8988T (cell line): Measurements from ENCODE around the gene CD99.

Source experiments
- DNase-seq: peaks from one replicate; pipeline ENCODE4 v3.0.0; 2011

The CD99 gene

GRCh38 chrX:2676794-2677675 is 14.1 kb upstream of the CD99 start:
- no peak for DNase-seq

DNA sequence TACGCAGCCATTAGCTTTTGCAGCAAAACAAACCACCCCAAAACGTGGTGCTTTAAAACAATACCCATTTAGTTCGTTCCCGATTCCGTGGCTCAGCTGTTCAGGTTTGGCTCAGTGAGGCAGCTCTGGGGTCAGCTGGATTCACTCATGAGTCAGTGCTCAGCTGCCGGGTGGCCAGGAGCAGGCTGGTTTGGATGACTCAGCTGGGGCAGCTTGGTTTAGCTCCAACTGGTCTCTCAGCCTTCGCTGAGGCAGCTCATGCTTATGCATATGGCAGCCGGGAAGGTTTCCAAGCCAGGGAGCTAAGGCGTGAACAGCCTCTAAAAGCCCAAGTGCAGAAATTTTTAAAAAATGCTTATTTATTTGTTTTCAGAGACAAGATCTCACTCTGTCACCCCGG is 13.3 kb upstream of the CD99 start:
- DNase-seq: peak; percentile 73

DNA sequence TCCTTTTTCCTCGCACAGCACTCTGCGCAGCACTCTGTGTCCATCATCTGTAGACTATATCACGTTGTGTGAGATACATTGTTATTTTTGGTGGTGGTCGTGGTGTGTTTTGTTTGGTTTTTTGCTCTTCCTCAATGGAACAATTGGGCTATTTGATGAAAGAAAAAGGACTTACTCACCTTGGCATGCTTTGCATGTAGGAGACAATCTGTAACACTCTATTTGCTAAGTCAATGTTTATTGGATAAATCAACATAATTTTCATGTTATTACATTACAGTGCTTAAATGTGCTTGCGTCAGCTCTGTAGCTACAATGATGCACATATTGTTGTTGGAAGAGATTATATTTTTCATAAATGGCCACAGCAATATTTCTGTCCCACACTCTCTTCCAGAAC is 12.5 kb upstream of the CD99 start:
- no peak for DNase-seq

DNA sequence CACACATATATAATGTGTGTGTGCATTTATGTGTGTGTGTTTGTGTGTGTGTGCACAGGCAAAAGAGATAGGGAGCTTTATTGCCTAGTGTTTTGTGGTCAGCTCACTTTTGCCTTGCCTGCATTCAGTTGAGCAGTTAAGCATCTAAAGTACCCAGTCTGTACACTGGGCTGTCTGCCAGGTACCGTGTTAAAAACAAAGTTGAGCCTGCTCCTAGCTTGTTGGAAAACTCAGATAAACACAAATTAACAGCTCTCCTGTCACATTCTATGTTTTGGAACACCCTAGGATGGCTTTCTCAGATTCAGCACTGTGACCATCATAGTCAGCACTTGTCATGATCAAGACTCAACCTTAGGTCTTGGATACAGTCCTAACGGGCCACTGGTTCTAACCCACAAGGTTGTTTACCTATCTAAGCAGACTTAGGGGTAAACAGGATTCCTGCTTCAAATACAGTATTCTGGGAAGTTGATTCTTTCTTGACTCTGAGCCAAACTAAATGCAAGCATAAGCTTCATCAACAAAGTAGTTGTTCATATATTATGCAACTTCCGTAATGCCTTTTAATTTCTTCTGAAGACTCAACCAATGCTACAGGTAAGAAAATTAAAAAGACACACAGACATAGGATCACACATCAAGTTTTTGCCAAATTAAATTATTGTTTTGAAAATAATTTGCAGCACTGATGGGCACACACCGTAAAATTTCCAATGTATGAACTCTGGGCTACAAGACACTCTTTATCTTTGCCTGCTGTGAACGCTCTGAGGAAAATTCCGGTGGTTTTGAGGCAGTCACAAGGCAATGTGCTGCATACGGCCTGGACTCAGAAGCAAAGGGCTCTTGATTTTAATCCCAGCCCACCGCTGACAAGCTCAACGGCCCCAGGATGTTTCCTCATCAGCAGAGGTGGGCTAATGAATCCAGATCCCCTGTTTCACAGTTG is 11.3 kb upstream of the CD99 start:
- no peak for DNase-seq

GRCh38 chrX:2680486-2681348 is 10.4 kb upstream of the CD99 start:
- DNase-seq: no peak

DNA sequence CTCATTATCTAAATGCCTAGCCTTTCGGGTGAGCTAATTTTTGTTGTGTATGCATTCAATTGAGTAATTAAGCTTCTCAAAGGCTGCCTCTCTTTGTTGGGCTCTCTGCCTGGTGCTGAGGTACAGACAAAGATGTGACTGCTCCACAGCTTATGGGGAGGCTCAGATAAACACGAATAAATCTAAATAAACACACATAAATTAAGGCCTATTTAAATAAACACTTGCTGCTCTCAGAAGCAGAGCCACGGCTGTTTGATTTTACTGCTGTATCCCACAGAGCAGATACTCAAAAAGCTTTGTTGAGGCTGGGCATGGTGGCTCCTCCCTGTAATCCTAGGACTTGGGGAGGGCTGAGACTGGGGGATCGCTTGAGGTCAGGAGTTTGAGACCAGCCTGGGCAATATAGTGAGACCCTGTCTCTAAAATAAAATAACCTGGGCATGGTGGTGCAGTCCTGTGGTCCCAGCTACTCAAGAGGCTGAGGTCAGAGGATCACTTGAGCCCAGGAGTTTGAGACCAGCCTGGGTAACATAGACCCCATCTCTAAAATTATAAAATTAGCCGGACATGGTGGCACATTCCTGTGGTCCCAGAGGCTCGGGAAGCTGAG is 8.4 kb upstream of the CD99 start:
- DNase-seq: no peak

DNA sequence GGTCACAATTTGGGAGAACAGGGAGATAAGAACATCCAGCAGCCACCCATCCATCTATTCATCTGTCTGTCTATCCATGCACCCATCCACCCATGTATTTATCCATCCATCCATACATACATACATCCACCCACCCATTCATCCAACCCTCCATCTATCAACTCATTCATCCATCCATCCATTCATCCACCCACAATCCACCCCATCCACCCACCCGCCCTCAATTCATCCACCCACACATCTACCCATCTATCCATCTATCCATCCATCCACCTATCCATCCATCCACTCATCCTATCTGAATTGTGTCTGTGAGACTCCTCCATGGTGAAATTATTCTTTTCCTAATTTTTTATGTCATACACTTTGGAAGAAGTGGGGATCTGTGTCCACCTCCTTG is 6.8 kb upstream of the CD99 start:
- DNase-seq: no peak

GRCh38 chrX:2685886-2686285 is 5.2 kb upstream of the CD99 start:
- DNase-seq: no peak

DNA sequence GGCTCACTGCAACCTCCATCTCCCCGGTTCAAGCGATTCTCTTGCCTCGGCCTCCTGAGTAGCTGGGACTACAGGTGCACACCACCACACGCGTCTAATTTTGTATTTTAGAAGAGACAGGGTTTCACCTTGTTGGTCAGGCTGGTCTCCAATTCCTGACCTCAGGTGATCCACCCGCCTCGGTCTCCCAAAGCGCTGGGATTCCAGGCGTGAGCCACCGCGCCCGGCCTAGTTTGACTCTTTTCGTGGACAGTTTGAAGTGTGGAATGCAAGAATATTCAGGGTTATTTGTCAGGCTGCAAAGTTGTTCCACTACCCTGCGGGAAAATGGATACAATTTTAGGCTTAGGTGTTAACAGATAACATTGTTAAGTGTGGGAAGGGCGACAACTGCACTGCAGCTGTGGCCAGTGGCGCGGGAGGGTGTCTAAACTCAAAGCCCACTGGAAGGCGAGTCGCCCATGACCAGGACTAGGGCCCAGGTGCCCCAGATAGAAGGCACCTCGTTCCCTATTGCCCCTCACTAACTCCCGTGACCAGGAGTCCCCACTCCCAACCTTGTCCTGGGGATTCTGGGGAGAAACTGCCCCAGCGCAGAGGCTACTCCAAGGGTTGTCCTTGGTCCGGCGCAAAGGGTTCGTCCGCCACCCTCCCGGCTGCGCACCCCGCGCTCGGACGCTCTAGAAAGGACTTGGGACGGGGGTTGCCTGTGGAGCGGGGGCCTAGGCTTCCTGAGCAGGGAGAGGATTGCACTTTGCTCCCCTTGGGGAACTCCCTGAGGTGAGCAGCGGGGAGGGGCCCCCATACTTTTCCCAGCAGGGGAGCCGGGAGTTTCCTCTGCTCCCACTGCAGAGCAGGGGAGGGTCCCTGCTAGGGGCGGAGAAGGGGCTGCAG is 1.1 kb upstream of the CD99 start:
- DNase-seq: no peak

GRCh38 chrX:2691543-2692220 is 587 bp downstream of the CD99 start:
- no peak for DNase-seq

DNA sequence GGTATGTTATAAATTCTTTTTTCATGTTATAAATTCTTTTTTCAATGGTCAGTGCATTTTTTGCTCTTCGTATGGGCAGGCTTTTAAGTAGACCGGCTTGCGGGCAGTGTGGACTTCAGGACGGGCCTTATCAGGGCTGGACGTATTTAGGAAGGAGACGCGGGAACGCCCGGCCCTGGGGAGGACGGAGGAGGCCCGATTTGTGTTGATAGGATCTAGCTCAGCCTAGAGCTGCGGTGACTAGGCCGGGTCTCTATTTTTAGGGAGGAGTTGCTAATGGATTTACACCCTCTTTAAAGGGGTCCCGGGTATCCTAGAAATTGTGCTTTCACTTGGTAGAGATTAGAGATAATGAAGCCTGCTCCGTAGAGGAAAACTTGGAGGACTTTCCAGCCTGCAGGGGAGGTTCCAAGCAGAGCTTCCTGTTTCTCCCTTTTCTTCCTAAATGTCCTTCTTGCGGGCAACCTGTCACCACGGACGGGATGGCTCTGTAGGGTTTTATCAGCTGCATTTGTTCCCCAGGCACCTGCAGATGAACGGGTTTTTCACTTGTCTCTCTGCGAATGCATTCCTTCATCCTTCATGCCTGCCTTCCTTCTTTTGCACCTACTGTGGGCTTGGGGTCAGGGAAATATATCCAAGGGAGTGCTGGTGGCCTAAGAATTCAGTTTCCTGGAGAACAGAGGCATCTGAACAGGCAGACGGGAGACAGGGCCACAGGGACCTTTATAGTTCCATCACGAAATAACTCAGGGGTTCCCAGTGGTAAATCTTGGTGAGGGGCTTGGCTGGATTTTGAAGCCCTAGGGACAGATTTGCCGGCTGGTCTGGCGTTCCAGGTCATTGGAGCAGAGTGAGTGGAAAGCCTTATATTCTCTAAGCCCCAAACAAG is 1.4 kb downstream of the CD99 start:
- no peak for DNase-seq

DNA sequence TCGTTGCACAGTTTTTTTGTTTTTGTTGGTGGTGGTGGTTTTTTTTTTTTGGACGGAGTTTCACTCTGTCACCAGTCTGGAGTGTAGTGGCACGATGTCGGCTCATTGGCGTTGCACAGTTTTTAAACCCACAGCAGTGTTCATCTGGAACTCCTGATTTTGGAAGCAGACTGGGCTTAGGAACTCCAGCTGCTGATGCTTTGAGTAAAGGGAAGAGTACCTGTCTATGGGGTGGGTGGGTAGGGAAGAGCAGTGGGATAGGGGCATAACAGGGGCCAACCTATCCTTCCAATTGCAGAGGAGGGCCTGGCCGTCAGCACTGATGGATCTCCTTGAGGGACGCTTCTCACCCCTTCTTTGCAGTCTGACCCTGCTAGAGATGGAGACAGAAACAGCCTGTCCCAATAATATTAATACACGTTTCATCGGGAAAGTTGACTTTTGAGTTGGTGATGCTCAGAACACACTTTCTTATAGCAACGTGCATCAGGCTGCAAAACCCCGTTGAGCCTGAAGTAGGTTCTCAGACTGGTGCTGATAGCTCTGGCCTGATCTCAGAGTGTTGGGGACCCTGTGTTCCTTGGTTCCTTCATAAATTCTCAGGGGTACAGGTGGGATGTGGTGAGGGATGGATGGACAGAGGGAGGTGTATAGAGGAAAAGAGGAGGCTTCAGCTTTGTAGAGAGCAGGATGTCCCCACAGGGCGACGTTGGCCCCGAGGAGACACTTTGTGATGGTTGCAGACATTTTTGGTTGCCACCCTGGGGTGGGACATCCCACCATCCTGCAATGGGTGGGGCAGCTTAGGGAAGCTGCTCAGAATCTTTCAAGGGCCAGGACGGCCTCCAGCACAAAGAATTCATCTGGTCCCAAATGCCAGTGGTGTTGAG is 2.3 kb downstream of the CD99 start:
- no peak for DNase-seq

- DNase-seq: no peak
Observed at GRCh38 chrX:2694914-2695267, 3.8 kb downstream of the CD99 start.

DNA sequence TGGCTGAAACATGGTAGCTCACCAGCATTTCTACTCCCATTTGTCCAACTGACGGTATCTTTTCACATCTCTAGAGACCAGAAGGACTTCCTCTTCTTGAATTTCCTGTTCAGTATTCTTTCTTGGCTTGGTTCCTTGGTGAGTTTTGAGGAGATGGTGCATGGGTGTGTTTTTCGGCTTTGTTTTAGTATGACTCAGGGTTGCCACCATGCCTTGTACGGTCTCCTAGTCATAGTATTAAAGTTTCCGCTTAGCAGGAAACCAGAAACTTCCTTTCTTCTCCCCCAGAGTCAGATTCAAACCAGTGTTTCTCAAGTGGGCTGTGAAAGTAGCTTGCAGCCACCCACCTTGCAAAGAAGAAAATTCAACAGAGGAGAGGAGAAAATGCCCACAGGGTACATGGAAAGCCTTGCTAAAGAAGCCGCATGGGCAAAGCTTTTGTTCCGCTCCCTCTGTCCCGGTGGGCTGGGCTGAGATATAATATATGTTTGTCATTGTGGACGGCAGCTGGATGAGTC is 5.7 kb downstream of the CD99 start:
- DNase-seq: peak; percentile 46

DNA sequence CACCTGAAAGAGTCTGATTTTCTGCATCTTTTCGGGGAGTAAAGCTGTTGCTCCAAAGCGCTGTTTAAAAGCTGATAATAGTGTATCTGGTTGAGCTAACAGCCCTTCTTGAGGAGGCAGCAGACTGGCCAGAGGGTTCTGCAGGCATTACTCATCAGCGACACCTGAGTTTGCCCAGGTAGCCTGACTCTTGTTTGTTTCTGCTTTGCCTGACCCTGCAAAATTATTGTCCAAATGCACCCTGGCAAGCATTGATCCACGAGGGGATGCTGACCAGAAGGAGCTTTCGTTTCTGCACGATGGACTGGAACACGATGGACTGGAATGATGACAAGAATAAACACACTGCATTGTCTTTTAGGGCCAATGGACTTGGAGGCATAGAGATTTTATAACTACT is 6.2 kb downstream of the CD99 start:
- DNase-seq: no peak

DNA sequence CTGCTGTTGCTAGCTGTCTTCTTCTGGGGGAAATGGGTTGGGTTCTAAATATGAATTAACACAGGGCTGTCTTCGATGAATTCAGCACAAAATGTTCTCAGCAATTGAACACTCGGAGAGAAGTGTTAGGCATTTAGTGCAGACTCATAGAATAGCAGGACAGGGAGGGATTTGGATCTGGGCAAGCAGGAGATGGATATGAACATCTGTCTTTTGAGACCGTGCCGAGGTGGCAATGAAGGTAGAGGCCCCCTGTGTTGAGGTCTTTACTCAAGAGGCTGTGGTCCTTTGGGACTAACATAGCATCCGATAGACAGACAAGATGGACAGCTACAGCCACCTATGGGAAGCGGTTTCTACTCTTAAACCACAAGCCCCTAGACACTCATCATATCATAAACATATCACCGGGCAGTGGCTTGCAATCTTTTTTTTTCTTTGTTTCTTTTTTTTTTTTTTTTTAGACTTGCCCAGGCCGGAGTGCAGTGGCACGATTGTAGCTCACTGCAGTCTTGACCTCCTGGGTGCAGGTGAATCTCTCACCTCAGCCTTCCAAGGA is 6.7 kb downstream of the CD99 start:
- DNase-seq: no peak

GRCh38 chrX:2698604-2699003 is 7.5 kb downstream of the CD99 start:
- no peak for DNase-seq

GRCh38 chrX:2699959-2700358 is 8.9 kb downstream of the CD99 start:
- no peak for DNase-seq
